ENCODE results near the gene MAD1L1.

The MAD1L1 gene

DNA sequence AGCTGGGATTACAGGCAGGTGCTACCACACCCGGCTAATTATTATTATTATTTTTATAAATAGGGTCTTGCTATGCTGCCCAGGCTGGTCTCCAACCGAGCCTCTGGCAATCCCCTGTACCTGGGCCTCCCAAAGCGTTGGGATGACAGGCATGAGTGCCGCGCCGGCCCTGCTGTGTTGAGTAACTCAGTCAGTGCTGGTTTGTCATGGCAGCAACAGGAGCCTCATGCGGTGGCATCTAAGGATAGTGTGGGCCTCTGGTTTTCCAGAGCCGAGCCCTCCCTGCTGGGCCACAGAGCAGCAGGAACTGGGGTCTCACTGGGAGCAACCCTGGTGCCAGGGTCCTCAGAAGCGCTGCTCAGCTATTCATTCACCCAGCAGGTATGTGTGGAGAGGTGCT lies 318.0 kb downstream of the MAD1L1 start:
- no peak for ATAC-seq
- TF ChIP-seq, protein P1, sequence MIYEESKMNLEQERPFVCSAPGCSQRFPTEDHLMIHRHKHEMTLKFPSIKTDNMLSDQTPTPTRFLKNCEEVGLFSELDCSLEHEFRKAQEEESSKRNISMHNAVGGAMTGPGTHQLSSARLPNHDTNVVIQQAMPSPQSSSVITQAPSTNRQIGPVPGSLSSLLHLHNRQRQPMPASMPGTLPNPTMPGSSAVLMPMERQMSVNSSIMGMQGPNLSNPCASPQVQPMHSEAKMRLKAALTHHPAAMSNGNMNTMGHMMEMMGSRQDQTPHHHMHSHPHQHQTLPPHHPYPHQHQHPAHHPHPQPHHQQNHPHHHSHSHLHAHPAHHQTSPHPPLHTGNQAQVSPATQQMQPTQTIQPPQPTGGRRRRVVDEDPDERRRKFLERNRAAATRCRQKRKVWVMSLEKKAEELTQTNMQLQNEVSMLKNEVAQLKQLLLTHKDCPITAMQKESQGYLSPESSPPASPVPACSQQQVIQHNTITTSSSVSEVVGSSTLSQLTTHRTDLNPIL (CRISPR knock-in tag; IDR thresholded peaks at IDR 0.05; ENCODE audit: low read depth): no peak
- TF ChIP-seq PPARA (CRISPR knock-in tag; IDR thresholded peaks at IDR 0.05; ENCODE audit: borderline replicate concordance) (no peak), ARNTL (CRISPR knock-in tag; IDR thresholded peaks at IDR 0.05; ENCODE audit: borderline replicate concordance, low read depth) (no peak), POU6F1 (CRISPR knock-in tag; IDR thresholded peaks at IDR 0.05; ENCODE audit: borderline replicate concordance, low read depth) (no peak), BACH2 (CRISPR knock-in tag; IDR thresholded peaks at IDR 0.05; ENCODE audit: borderline replicate concordance) (no peak), RARB (CRISPR knock-in tag; IDR thresholded peaks at IDR 0.05) (no peak), ZNF8 (CRISPR knock-in tag; IDR thresholded peaks at IDR 0.05) (no peak), ZFP3 (CRISPR knock-in tag; IDR thresholded peaks at IDR 0.05) (no peak), SNAI2 (CRISPR knock-in tag; IDR thresholded peaks at IDR 0.05) (no peak), GLIS3 (CRISPR knock-in tag; IDR thresholded peaks at IDR 0.05) (no peak), ZC3H10 (CRISPR knock-in tag; IDR thresholded peaks at IDR 0.05) (no peak), ISL1 (CRISPR knock-in tag; IDR thresholded peaks at IDR 0.05) (no peak), ZNF565 (CRISPR knock-in tag; conservative IDR thresholded peaks at IDR 0.05; ENCODE audit: low read depth) (no peak), ZNF70 (CRISPR knock-in tag; IDR thresholded peaks at IDR 0.05) (no peak)

- no peak for TF ChIP-seq ESRRG (CRISPR knock-in tag; IDR thresholded peaks at IDR 0.05)
- TF ChIP-seq ARNTL (CRISPR knock-in tag; IDR thresholded peaks at IDR 0.05; ENCODE audit: borderline replicate concordance, low read depth): no peak
- TF ChIP-seq ZNF8 (CRISPR knock-in tag; IDR thresholded peaks at IDR 0.05): no peak
- no peak for TF ChIP-seq ZNF565 (CRISPR knock-in tag; conservative IDR thresholded peaks at IDR 0.05; ENCODE audit: low read depth)
- no peak for TF ChIP-seq RARB (CRISPR knock-in tag; IDR thresholded peaks at IDR 0.05)
- no peak for TF ChIP-seq SNAI2 (CRISPR knock-in tag; IDR thresholded peaks at IDR 0.05)
- TF ChIP-seq, protein P1 (CRISPR knock-in tag; IDR thresholded peaks at IDR 0.05; ENCODE audit: low read depth): no peak
- no peak for TF ChIP-seq OSR1 (CRISPR knock-in tag; IDR thresholded peaks at IDR 0.05)
- ATAC-seq: no peak
These were observed 318.4 kb downstream of the MAD1L1 start for GRCh38 chr7:1914321-1914720.

DNA sequence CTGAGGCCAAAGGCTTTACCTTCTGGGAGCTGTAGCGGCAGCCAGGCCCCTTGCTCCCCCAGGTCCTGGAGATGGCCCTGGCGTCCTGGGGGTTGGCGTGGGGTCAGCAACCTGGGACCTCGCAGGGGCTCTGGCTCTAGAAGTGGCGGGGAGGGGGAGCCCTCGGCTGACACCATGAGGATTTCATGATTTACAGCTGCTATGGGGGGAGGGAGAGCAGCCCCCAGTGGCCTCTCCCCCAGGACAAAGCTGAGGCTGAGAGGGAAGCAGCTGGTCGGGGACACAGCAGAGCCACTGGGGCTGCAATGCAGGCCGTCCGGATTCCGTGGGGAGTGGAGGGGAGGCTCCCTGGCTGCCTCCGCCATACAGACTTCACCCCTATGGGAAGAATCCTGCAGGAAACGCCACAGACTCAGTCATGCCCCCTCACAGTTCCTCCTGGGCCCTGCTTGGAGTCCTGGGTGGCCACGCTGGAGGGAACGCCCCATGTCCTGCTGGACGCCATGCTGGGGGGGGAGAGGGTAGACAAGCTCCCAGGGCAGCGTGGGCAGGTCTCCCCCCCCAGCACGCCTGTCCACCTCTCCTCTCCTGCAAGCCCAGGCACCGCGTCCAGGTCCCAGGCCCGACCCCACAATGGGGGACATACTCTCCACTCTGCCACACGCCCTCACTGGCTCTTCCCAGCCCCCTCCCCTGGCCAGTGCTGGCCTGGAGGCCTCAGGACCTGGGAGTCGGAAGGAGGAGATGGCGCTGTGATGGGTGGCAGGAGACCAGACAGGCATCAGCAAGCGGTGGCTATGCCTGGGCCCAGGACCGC lies 319.1 kb downstream of the MAD1L1 start:
- no peak for TF ChIP-seq ZFP3 (CRISPR knock-in tag; IDR thresholded peaks at IDR 0.05)
- no peak for TF ChIP-seq GLIS3 (CRISPR knock-in tag; IDR thresholded peaks at IDR 0.05)
- TF ChIP-seq ARNTL (CRISPR knock-in tag; IDR thresholded peaks at IDR 0.05; ENCODE audit: borderline replicate concordance, low read depth): no peak
- TF ChIP-seq OSR1 (CRISPR knock-in tag; IDR thresholded peaks at IDR 0.05): no peak
- no peak for ATAC-seq

DNA sequence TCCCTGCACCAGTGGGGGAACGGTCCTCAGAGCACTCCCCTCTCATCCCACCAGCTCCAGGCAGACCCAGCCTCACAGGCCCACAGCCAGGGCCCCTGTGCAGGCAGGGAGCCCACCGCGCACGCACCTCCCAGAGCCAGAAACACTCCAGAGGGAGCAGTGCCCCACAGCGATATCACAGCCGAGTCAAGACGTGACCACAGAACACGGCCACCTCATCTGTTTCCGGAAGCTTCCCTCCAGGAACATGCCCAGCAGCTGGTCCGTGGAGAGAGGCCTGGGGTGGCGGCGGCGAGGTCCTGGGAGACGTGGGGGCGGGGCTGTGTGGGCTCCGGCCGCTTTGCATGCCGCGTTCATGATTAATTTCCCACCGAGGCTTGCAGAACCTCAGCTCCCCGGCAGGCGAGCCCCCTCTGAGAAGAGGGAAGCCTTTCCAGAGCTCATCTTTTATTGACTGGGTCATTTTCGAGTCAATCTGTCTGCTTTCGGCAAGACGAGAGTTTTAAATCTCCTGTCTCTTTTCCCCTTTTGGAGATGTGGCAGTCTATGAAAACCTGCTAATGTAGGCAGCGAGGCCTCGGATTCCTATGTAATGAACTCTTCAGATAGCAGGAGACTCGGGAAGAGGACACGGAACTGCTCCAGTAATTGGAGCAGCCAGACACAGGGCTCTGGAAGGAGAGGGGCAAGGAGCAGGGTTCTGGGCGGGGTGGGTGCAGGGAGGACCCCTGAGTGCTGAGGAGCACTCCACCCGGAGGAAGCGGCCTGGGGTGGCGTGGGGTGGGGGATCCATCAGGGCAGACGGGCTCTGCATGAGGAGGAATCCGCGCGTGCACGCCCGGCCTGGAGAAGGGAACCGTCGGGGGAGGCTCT lies 319.9 kb downstream of the MAD1L1 start:
- ATAC-seq: no peak
- TF ChIP-seq CSDC2 (CRISPR knock-in tag; IDR thresholded peaks at IDR 0.05) (no peak), GLIS3 (CRISPR knock-in tag; IDR thresholded peaks at IDR 0.05) (no peak), CSRNP3 (CRISPR knock-in tag; IDR thresholded peaks at IDR 0.05) (no peak), OSR1 (CRISPR knock-in tag; IDR thresholded peaks at IDR 0.05) (no peak), TCF4 (CRISPR knock-in tag; IDR thresholded peaks at IDR 0.05; ENCODE audit: borderline replicate concordance) (no peak), ARNTL (CRISPR knock-in tag; IDR thresholded peaks at IDR 0.05; ENCODE audit: borderline replicate concordance, low read depth) (no peak), ZNF8 (CRISPR knock-in tag; IDR thresholded peaks at IDR 0.05) (no peak), BACH2 (CRISPR knock-in tag; IDR thresholded peaks at IDR 0.05; ENCODE audit: borderline replicate concordance) (no peak)
- TF ChIP-seq, protein P1 (CRISPR knock-in tag; IDR thresholded peaks at IDR 0.05; ENCODE audit: low read depth): no peak
- TF ChIP-seq, protein P2, sequence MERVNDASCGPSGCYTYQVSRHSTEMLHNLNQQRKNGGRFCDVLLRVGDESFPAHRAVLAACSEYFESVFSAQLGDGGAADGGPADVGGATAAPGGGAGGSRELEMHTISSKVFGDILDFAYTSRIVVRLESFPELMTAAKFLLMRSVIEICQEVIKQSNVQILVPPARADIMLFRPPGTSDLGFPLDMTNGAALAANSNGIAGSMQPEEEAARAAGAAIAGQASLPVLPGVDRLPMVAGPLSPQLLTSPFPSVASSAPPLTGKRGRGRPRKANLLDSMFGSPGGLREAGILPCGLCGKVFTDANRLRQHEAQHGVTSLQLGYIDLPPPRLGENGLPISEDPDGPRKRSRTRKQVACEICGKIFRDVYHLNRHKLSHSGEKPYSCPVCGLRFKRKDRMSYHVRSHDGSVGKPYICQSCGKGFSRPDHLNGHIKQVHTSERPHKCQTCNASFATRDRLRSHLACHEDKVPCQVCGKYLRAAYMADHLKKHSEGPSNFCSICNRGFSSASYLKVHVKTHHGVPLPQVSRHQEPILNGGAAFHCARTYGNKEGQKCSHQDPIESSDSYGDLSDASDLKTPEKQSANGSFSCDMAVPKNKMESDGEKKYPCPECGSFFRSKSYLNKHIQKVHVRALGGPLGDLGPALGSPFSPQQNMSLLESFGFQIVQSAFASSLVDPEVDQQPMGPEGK (CRISPR knock-in tag; IDR thresholded peaks at IDR 0.05; ENCODE audit: borderline replicate concordance): no peak

Data from SK-N-SH treated with all-trans-retinoic acid at 6 μM for 48 hours (cell line).